A549 (cell line): Measurements from ENCODE around the gene FRG2B.
"Not testable (repeated sequence)": the region's sequence is repeated elsewhere in the genome, so short reads cannot be mapped to it uniquely, and the experiment has no call there.

Experiments
- CEBPB ChIP-seq, 2 experiments: fragments of >200 bp in 1 of 2; sonication (Bioruptor Twin) in 1 of 2; formaldehyde crosslinking in 1 of 2; IDR thresholded peaks; 2 replicates each; pipeline ENCODE4 v1.6.1; 2012 to 2016
- EHMT2 ChIP-seq: fragments of 200-600 bp; sonication (generic); IDR thresholded peaks from 2 replicates; pipeline ENCODE4 v1.6.1; 2016; ENCODE audit warnings: antibody characterized with exemption, low read depth, mild to moderate bottlenecking, moderate library complexity
- EP300 ChIP-seq, 2 experiments: fragments of >200 bp; sonication (Bioruptor Twin); formaldehyde crosslinking; IDR thresholded peaks; 2 replicates in 1 of 2; 3 replicates in 1 of 2; pipeline ENCODE4 v1.6.1; 2016 to 2017
- FOSL2 ChIP-seq, 2 experiments: fragments of 450-650 bp in 1 of 2; fragments of >200 bp in 1 of 2; sonication (Bioruptor Twin) in 1 of 2; formaldehyde crosslinking; IDR thresholded peaks; 2 replicates each; pipeline versions ENCODE4 v1.5.0 to v1.6.1; 2016 to 2020; ENCODE audit warnings: mild to moderate bottlenecking in 1 of 2, moderate library complexity in 1 of 2
- JUNB ChIP-seq: fragments of >200 bp; sonication (Bioruptor Twin); formaldehyde crosslinking; IDR thresholded peaks from 2 replicates; pipeline ENCODE4 v1.6.1; 2016
- KDM5A ChIP-seq: fragments of 200-600 bp; sonication (generic); IDR thresholded peaks from 2 replicates; pipeline ENCODE4 v1.6.1; 2016; ENCODE audit warnings: antibody characterized with exemption, mild to moderate bottlenecking
- NPAS2 ChIP-seq: fragments of 250-450 bp; sonication (Bioruptor Pico); IDR thresholded peaks from 2 replicates; pipeline ENCODE4 v1.8.0; 2022; ENCODE audit warnings: mild to moderate bottlenecking, moderate library complexity, borderline replicate concordance
- RAD21 ChIP-seq, 2 experiments: fragments of >200 bp in 1 of 2; sonication (Bioruptor Twin) in 1 of 2; formaldehyde crosslinking in 1 of 2; IDR thresholded peaks in 1 of 2; conservative IDR thresholded peaks in 1 of 2; 2 replicates in 1 of 2; 3 replicates in 1 of 2; pipeline ENCODE4 v1.6.1; 2012 to 2018; ENCODE audit warnings: inconsistent platforms in 1 of 2
- SMC3 ChIP-seq: fragments of >200 bp; sonication (Bioruptor Twin); formaldehyde crosslinking; IDR thresholded peaks from 3 replicates; pipeline ENCODE4 v1.6.1; 2018; ENCODE audit warnings: inconsistent platforms
- SREBF2 ChIP-seq: fragments of 450-650 bp; IDR thresholded peaks from 2 replicates; pipeline ENCODE4 v1.6.1; 2014; ENCODE audit warnings: mild to moderate bottlenecking, moderate library complexity
- ZNF302 ChIP-seq: fragments of 250-450 bp; sonication (Bioruptor Pico); IDR thresholded peaks from 2 replicates; pipeline ENCODE4 v1.9.0; 2021; ENCODE audit warnings: inconsistent platforms, mild to moderate bottlenecking, moderate library complexity
- ZSCAN20 ChIP-seq: fragments of 250-450 bp; sonication (Bioruptor Pico); IDR thresholded peaks from 2 replicates; pipeline ENCODE4 v1.8.0; 2022; ENCODE audit warnings: mild to moderate bottlenecking, moderate library complexity
- TF ChIP-seq, protein P1 (sequence below): fragments of >200 bp; sonication (Bioruptor Twin); formaldehyde crosslinking; IDR thresholded peaks from 3 replicates; pipeline ENCODE4 v1.5.1; 2016
- TF ChIP-seq, protein P2 (sequence below): fragments of 250-450 bp; sonication (Bioruptor Pico); IDR thresholded peaks from 2 replicates; pipeline ENCODE4 v1.5.0; 2021; ENCODE audit warnings: mild to moderate bottlenecking, moderate library complexity, borderline replicate concordance

DNA sequence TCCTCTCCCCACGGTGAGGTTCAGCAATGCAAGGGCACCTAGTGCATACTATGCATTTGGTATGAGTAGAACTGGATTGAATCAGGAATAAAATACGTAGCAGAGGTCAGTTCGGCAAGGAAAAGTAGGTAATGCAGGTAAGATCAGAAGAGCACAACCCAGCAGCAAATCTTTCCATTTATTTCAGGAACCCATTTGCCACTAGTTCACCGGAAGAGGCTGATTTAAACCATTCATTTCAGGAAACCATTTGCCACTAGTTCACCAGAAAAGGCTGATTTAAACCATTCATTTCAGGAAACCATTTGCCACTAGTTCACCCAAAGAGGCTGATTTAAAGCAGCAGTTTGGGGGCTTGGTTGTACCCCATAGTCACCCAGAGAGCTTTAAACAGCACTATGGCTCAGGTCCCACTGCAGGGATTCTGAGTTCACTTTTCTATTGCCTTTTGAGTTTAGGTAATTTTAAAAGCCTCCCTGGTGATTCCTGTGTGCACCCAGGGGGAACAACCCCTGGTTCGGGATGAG lies 4.2 kb upstream of the FRG2B start:
- TF ChIP-seq, protein P1, sequence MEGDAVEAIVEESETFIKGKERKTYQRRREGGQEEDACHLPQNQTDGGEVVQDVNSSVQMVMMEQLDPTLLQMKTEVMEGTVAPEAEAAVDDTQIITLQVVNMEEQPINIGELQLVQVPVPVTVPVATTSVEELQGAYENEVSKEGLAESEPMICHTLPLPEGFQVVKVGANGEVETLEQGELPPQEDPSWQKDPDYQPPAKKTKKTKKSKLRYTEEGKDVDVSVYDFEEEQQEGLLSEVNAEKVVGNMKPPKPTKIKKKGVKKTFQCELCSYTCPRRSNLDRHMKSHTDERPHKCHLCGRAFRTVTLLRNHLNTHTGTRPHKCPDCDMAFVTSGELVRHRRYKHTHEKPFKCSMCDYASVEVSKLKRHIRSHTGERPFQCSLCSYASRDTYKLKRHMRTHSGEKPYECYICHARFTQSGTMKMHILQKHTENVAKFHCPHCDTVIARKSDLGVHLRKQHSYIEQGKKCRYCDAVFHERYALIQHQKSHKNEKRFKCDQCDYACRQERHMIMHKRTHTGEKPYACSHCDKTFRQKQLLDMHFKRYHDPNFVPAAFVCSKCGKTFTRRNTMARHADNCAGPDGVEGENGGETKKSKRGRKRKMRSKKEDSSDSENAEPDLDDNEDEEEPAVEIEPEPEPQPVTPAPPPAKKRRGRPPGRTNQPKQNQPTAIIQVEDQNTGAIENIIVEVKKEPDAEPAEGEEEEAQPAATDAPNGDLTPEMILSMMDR, result not testable (repeated sequence)
- TF ChIP-seq, protein P2, sequence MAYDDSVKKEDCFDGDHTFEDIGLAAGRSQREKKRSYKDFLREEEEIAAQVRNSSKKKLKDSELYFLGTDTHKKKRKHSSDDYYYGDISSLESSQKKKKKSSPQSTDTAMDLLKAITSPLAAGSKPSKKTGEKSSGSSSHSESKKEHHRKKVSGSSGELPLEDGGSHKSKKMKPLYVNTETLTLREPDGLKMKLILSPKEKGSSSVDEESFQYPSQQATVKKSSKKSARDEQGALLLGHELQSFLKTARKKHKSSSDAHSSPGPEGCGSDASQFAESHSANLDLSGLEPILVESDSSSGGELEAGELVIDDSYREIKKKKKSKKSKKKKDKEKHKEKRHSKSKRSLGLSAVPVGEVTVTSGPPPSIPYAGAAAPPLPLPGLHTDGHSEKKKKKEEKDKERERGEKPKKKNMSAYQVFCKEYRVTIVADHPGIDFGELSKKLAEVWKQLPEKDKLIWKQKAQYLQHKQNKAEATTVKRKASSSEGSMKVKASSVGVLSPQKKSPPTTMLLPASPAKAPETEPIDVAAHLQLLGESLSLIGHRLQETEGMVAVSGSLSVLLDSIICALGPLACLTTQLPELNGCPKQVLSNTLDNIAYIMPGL (CRISPR knock-in tag), result not testable (repeated sequence)
- not testable (repeated sequence) for TF ChIP-seq SMC3; ZNF302 (CRISPR knock-in tag); SREBF2; EP300 (IDR thresholded peaks at IDR 0.05); RAD21 (conservative IDR thresholded peaks at IDR 0.05 in 1 of 2, IDR thresholded peaks at IDR 0.05 in 1 of 2); NPAS2 (CRISPR knock-in tag); FOSL2 (IDR thresholded peaks at IDR 0.05); FOSL2 (CRISPR knock-in tag; IDR thresholded peaks at IDR 0.05); ZSCAN20 (CRISPR knock-in tag); CEBPB (IDR thresholded peaks at IDR 0.05); KDM5A; JUNB; EHMT2
